OCI-LY3 (cell line): ENCODE results near the gene PTPRD.

Source experiments
- H2AFZ ChIP-seq: fragments of 200-600, 300-600 bp; shearing (Covaris generic); 2 replicates; pipeline ENCODE4 v1.6.0; 2014; ENCODE audit warnings: antibody characterized with exemption, low read depth, low read length
- H3K27ac ChIP-seq: fragments of 200-600, 300-600 bp; sonication (generic); 2 replicates; pipeline ENCODE4 v1.5.1; 2014; ENCODE audit warnings: mild to moderate bottlenecking, low read length, moderate library complexity, mixed read lengths
- H3K27me3 ChIP-seq: fragments of 200-600, 300-600 bp; sonication (generic); 2 replicates; pipeline ENCODE4 v1.6.1; 2014; ENCODE audit warnings: low read depth, low read length, mixed read lengths
- H3K36me3 ChIP-seq: fragments of 200-600, 300-600 bp; sonication (generic); replicated peaks from 2 replicates; pipeline ENCODE3; 2014; ENCODE audit warnings: low read depth, low read length, mixed read lengths
- H3K4me1 ChIP-seq: fragments of 300-600, 200-600 bp; sonication (generic); 2 replicates; pipeline ENCODE4 v1.6.1; 2014; ENCODE audit warnings: low read length, mixed read lengths
- H3K4me2 ChIP-seq: fragments of 200-600, 300-600 bp; sonication (generic); 2 replicates; pipeline ENCODE4 v1.6.1; 2014; ENCODE audit warnings: low read length, mixed read lengths
- H3K4me3 ChIP-seq: fragments of 300-600, 200-600 bp; sonication (generic); 2 replicates; pipeline ENCODE4 v1.5.1; 2014; ENCODE audit warnings: antibody characterized with exemption, mild to moderate bottlenecking, low read length, moderate library complexity
- H3K79me2 ChIP-seq: fragments of 300-600, 200-600 bp; shearing (Covaris generic); 2 replicates; pipeline ENCODE4 v1.6.1; 2014; ENCODE audit warnings: mild to moderate bottlenecking, low read length, mixed read lengths
- H3K9ac ChIP-seq: fragments of 300-600, 200-600 bp; shearing (Covaris generic); 2 replicates; pipeline ENCODE4 v1.6.0; 2014; ENCODE audit warnings: mild to moderate bottlenecking, low read length, moderate library complexity
- H3K9me3 ChIP-seq: fragments of 200-600, 300-600 bp; shearing (Covaris generic); 2 replicates; pipeline ENCODE4 v1.6.1; 2014; ENCODE audit warnings: low read length, mixed read lengths; ENCODE audit not compliant: insufficient read depth
- H4K20me1 ChIP-seq: fragments of 200-600, 300-600 bp; sonication (generic); 2 replicates; pipeline ENCODE4 v1.6.1; 2016; ENCODE audit warnings: low read length, mixed read lengths; ENCODE audit not compliant: insufficient read depth
- EZH2phosphoT487 ChIP-seq: fragments of 200-600 bp; shearing (Covaris generic); IDR thresholded peaks from 2 replicates; pipeline ENCODE4 v1.6.1; 2018; ENCODE audit warnings: antibody characterized with exemption, mixed run types, low read depth
- TF ChIP-seq, protein P1 (sequence below): fragments of 200-600, 300-600 bp; sonication (generic); IDR thresholded peaks from 2 replicates; pipeline ENCODE4 v1.5.1; 2014; ENCODE audit warnings: antibody characterized with exemption, low read length, low read depth

Gene PTPRD

DNA sequence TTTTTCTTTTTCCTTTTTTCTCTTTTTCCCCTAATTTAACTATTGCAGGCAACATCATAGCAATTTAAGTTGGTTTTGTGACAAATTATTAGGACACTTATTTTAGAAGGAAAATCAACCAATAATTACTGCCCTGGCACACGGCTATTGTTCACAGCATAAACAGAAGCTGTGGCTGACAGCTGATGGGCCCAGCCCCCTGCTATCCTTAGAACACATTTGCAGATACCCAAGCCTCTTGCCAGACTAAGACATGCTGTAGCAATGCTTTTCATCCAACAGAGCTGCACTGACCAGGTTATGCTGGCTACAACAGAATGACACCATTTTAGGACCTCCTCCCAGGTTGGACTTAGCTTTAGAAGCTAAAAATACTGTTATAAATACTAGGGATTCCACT, 1960.5 kb downstream of the PTPRD start:
- H3K4me2 ChIP-seq = no peak overlapping the region
- H4K20me1 ChIP-seq = no peaks in the 10 kb centered on the region
- no peak overlapping the region for H2AFZ ChIP-seq
- H3K79me2 ChIP-seq = no peaks in the 10 kb centered on the region
- no peak overlapping the region for H3K4me3 ChIP-seq
- peaks cover 8% of the 10 kb centered on the region for H3K4me1 ChIP-seq
- no peaks in the 10 kb centered on the region for H3K27me3 ChIP-seq
- TF ChIP-seq, protein P1, sequence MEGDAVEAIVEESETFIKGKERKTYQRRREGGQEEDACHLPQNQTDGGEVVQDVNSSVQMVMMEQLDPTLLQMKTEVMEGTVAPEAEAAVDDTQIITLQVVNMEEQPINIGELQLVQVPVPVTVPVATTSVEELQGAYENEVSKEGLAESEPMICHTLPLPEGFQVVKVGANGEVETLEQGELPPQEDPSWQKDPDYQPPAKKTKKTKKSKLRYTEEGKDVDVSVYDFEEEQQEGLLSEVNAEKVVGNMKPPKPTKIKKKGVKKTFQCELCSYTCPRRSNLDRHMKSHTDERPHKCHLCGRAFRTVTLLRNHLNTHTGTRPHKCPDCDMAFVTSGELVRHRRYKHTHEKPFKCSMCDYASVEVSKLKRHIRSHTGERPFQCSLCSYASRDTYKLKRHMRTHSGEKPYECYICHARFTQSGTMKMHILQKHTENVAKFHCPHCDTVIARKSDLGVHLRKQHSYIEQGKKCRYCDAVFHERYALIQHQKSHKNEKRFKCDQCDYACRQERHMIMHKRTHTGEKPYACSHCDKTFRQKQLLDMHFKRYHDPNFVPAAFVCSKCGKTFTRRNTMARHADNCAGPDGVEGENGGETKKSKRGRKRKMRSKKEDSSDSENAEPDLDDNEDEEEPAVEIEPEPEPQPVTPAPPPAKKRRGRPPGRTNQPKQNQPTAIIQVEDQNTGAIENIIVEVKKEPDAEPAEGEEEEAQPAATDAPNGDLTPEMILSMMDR = no peak
- no peak for TF ChIP-seq EZH2phosphoT487
- no peaks in the 10 kb centered on the region for H3K9me3 ChIP-seq
- no peak overlapping the region for H3K9ac ChIP-seq
- H3K36me3 ChIP-seq = no peaks in the 10 kb centered on the region
- no peak overlapping the region for H3K27ac ChIP-seq

DNA sequence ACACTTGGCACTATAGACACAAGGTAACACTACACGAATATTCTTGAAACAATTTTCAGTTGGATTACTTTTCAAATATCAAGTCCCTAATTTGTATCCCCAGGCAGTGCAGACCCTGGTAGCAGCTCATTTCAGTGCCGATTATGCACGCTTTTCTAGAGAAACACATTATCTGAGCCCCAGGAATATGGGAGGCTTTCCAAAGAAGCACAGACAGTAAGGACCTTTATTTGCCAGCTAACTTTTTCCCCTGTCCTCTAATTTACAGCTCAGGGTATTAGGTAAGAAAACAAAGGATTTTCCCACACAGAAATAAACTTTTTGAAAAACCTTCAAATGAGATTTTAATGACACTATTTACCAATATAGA, 1961.0 kb downstream of the PTPRD start:
- H3K79me2 ChIP-seq = no peaks in the 10 kb centered on the region
- peaks cover 8% of the 10 kb centered on the region for H3K4me1 ChIP-seq

DNA sequence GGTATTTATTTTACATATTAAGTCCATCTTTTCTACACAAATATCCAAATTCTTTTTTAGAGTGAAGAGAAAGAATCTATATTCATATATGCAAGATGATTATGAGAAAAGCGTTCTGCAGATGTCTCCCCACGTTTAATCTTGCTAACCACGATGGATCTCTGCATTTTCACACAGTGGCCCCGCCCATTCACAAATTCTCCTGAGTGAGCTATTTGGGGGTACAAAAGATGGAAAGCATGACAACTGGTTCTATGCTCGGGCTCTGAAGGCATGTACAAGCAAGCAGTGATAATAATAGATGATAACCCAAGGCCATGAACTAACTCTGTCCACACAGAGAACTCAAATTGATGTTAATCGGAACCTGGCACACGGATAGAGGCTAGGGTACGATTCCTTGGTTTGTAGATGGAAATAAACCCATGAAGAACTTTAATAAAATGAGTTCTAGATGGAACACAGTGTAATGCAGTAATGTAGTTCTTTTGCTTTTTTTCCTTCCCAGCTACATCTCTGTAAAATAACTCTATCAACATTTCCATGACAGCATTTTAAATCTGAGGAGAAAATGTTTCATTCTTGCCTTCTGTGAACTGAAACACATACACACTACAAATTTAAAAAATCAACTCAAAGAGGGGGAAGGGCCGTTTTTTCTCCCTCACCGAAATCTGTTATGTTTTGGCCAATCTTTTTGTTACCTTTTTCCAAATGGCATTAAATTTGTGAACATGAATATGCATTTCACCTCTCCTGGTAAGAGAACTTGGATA, 1961.5 kb downstream of the PTPRD start:
- no peak overlapping the region for H3K4me2 ChIP-seq
- no peaks in the 10 kb centered on the region for H3K36me3 ChIP-seq
- H4K20me1 ChIP-seq = no peaks in the 10 kb centered on the region
- H3K4me1 ChIP-seq = peaks cover 8% of the 10 kb centered on the region
- no peaks in the 10 kb centered on the region for H3K9me3 ChIP-seq
- no peaks in the 10 kb centered on the region for H3K79me2 ChIP-seq
- no peak overlapping the region for H3K4me3 ChIP-seq
- no peak overlapping the region for H2AFZ ChIP-seq
- no peak overlapping the region for H3K9ac ChIP-seq
- no peaks in the 10 kb centered on the region for H3K27me3 ChIP-seq
- TF ChIP-seq, protein P1 = no peak
- TF ChIP-seq EZH2phosphoT487 = no peak
- no peak overlapping the region for H3K27ac ChIP-seq

More for the DNA sequence above, 1961.0 kb downstream of the PTPRD start:
- Histone ChIP-seq H3K27me3 (no peaks in the 10 kb centered on the region), H3K9me3 (no peaks in the 10 kb centered on the region), H3K9ac (no peak overlapping the region), H4K20me1 (no peaks in the 10 kb centered on the region), H3K27ac (no peak overlapping the region), H3K4me3 (no peak overlapping the region), H3K36me3 (no peaks in the 10 kb centered on the region), H2AFZ (no peak overlapping the region), H3K4me2 (no peak overlapping the region)
- TF ChIP-seq EZH2phosphoT487 = no peak
- TF ChIP-seq, protein P1 = no peak

DNA sequence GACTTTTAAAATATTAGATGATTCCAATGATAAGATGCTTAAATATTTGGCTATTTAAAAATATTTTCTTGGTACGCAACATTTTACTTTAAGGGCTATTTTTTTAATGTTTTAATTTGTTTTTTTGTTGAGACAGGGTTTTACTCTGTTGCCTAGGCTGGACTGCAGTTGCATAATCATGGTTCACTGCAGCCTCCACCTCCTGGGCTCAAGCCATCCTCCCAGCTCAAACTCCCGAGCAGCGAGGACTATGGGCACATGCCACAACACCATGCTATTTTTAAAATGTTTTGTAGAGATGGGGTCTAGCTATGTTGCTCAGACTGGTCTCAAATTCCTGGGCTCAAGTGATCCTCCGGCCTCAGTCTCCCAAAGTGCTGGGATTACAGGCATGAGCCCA, 1963.0 kb downstream of the PTPRD start:
- Histone ChIP-seq H3K9ac (no peak overlapping the region), H4K20me1 (no peaks in the 10 kb centered on the region), H3K27me3 (no peaks in the 10 kb centered on the region), H3K36me3 (no peaks in the 10 kb centered on the region), H3K4me3 (no peak overlapping the region), H3K9me3 (no peaks in the 10 kb centered on the region), H3K4me2 (no peak overlapping the region), H3K79me2 (no peaks in the 10 kb centered on the region), H3K4me1 (peaks cover 8% of the 10 kb centered on the region), H3K27ac (no peak overlapping the region), H2AFZ (no peak overlapping the region)
- TF ChIP-seq EZH2phosphoT487 = no peak
- TF ChIP-seq, protein P1 = no peak
